ENCODE data around the gene DAB2IP. TPM values are rescaled to one million over a fixed set of nuclear protein-coding genes. Genes with fewer than 3 reads are reported as not detected.
A peak's percentile ranks its signal among the peaks of the same experiment; 100 is the strongest.

Gene DAB2IP
- total RNA-seq, 1 experiment from 2014 or later = 31.0 TPM

GRCh38 chr9:121734465-121734864, 83.0 kb downstream of the DAB2IP start (continued):
- TF ChIP-seq, protein P1, sequence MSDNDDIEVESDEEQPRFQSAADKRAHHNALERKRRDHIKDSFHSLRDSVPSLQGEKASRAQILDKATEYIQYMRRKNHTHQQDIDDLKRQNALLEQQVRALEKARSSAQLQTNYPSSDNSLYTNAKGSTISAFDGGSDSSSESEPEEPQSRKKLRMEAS (IDR thresholded peaks at IDR 0.05) = no peak
- TF ChIP-seq POLR2AphosphoS5 (IDR thresholded peaks at IDR 0.05; ENCODE audit: low read depth, low read length) = no peak

DNA sequence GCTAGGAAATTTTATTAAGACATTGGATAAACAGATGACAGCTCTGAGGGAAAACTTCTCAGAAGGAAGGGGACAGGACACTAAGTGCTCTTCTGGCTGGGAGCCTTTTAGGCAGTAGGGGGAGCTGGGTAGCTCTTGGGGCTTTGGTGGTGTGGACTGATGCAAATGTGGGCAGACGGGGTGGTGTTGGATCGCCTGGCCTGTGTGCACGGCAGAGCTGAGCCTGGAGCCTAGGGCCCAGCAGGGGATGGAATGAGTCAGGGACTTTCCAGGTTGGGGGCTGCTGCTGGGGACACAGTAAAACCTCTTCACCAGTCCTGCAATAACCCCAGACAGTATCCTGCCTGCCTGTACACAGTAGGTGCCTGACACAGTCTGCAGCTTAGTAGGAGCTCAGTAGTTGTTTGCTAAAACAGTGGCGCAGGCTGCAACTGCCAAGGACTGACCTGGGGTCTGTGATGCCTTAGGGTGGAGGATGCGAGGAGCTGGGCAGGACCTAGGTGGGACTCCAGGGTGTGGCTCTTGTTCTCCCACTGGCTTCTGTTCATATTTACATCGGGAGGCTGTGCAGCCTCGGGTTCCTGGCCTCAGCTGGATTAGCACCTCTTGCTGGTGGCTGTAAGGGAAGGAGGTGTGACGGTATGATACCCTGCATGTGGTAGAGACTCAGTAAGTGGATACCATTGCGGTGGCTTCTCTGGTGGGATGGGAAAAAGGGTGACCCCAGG, 83.8 kb downstream of the DAB2IP start:
- Histone ChIP-seq H4K20me1 (ENCODE audit: insufficient read depth) (no peaks in the 10 kb centered on the region), H3K79me2 (ENCODE audit: insufficient read depth, low read length) (peaks cover 26% of the 10 kb centered on the region; the same call in 1 of the 2 replicates), H3K4me2 (ENCODE audit: low read length) (peak overlapping the region; percentile 92), H3K36me3 (ENCODE audit: control insufficient read depth in 1 of 2, insufficient read depth in 2 of 2, low read length in 2 of 2) (no peaks in the 10 kb centered on the region), H3K4me3 (replicated peaks in 1 of 2; ENCODE audit: low read depth in 1 of 2, low read length in 2 of 2) (peak overlapping the region; percentile 43 to 56), H2AFZ (ENCODE audit: low read depth, low read length, poor library complexity, severe bottlenecking) (no peak overlapping the region), H3K9ac (ENCODE audit: low read length) (peak overlapping the region; percentile 60), H3K27me3 (ENCODE audit: insufficient read depth, low read length) (no peaks in the 10 kb centered on the region), H3K9me3 (ENCODE audit: control insufficient read depth in 1 of 2, insufficient read depth in 1 of 2, low read depth in 1 of 2, low read length in 2 of 2) (no peaks in the 10 kb centered on the region), H3K27ac (ENCODE audit: low read depth, low read length) (peak overlapping the region; percentile 41), H3K4me1 (ENCODE audit: control insufficient read depth in 1 of 2, insufficient read depth in 2 of 2, low read length in 2 of 2) (peaks cover 40 to 43% of the 10 kb centered on the region in 2 experiments), H3K9me2 (ENCODE audit: insufficient read depth) (no peaks in the 10 kb centered on the region)
- ChIA-PET RAD21 (ENCODE audit: low non-redundant PET in 1 of 2, low total read pairs in 2 of 2, uncharacterized antibody in 2 of 2, unreplicated experiment in 2 of 2) (interaction anchor here in 1 of 2 experiments (1.2 kb wide), 1 partner anchor 126 kb away, joined by 4 read pairs; no protein-coding TSS in a partner anchor), CTCF (interaction anchor here (0.6 to 2.7 kb wide), 8 partner anchors 8 to 189 kb away, joined by 3 to 6 read pairs (median 4); no protein-coding TSS in a partner anchor), POLR2A (interaction anchor here (0.6 to 0.9 kb wide), 2 partner anchors 14 to 479 kb away, joined by 3 read pairs; no protein-coding TSS in a partner anchor)
- peak; percentile 81 for ATAC-seq
- no TSS peak for BruUV-seq (replicated peaks)
- TF ChIP-seq, protein P2, sequence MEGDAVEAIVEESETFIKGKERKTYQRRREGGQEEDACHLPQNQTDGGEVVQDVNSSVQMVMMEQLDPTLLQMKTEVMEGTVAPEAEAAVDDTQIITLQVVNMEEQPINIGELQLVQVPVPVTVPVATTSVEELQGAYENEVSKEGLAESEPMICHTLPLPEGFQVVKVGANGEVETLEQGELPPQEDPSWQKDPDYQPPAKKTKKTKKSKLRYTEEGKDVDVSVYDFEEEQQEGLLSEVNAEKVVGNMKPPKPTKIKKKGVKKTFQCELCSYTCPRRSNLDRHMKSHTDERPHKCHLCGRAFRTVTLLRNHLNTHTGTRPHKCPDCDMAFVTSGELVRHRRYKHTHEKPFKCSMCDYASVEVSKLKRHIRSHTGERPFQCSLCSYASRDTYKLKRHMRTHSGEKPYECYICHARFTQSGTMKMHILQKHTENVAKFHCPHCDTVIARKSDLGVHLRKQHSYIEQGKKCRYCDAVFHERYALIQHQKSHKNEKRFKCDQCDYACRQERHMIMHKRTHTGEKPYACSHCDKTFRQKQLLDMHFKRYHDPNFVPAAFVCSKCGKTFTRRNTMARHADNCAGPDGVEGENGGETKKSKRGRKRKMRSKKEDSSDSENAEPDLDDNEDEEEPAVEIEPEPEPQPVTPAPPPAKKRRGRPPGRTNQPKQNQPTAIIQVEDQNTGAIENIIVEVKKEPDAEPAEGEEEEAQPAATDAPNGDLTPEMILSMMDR (IDR thresholded peaks at IDR 0.05 in 2 of 3, conservative IDR thresholded peaks at IDR 0.05 in 1 of 3; ENCODE audit: borderline replicate concordance in 1 of 3, insufficient read depth in 1 of 3, low read depth in 2 of 3, low read length in 2 of 3) = peak in 2 of 3 experiments; percentile 62 to 83; a peak in 4 of 6 replicates
- TF ChIP-seq JUND (IDR thresholded peaks at IDR 0.05) = no peak
- intact Hi-C loops (cut with micrococcal nuclease) = loop anchor here (5.0 kb wide), 2 partner anchors 48 to 127 kb away; no protein-coding TSS in a partner anchor
- no peak for DNase-seq (ENCODE audit: low read depth, low spot score)

Measured in HCT116 (cell line).